ENCODE data around the gene GSTA4. TPM values are rescaled to one million over a fixed set of nuclear protein-coding genes. Genes with fewer than 3 reads are reported as not detected.

GSTA4 gene
- total and polyA plus RNA-seq, 2 experiments from 2014 or later = 19.3 to 29.9 TPM

- H3K9me2 ChIP-seq (ENCODE audit: insufficient read depth) = no peaks in the 10 kb centered on the region
- Mint-ChIP-seq H3K4me3 (peak overlapping the region; percentile 14; the same call in 1 of the 3 replicates), H3K4me1 (peaks cover 21% of the 10 kb centered on the region), H3K9me3 (no peaks in the 10 kb centered on the region), H3K27ac (peak overlapping the region; percentile 33), H3K36me3 (ENCODE audit: low read depth) (peaks cover 23% of the 10 kb centered on the region), H3K27me3 (ENCODE audit: insufficient read depth, low read depth, poor library complexity) (peaks cover 4% of the 10 kb centered on the region)
- H3K4me3 ChIP-seq = no peak overlapping the region
- no peaks in the 10 kb centered on the region; the same call in 1 of the 2 replicates for H4K20me1 ChIP-seq (replicated peaks; ENCODE audit: insufficient read depth)
- ATAC-seq (peak; percentile 56), DNase-seq (ENCODE audit: low spot score) (peak; percentile 26)
- no peaks in the 10 kb centered on the region for H3K36me3 ChIP-seq (ENCODE audit: insufficient read depth)
- no peak for TF ChIP-seq STAT1 (IDR thresholded peaks at IDR 0.05; ENCODE audit: unreplicated experiment)
- TF ChIP-seq ETS1 (IDR thresholded peaks at IDR 0.05) = no peak
- no peak for TF ChIP-seq NANOG (IDR thresholded peaks at IDR 0.05; ENCODE audit: borderline replicate concordance)
- TF ChIP-seq CREB1 (CRISPR knock-in tag; IDR thresholded peaks at IDR 0.05; ENCODE audit: low read depth) = no peak
- no peak for TF ChIP-seq CTCF (conservative IDR thresholded peaks at IDR 0.05; ENCODE audit: low read depth in 2 of 2)
- TF ChIP-seq REST (IDR thresholded peaks at IDR 0.05; ENCODE audit: unreplicated experiment) = no peak
- TF ChIP-seq ZNF331 (CRISPR knock-in tag; IDR thresholded peaks at IDR 0.05; ENCODE audit: low read depth) = no peak
- H3K4me1 ChIP-seq (ENCODE audit: insufficient read depth) = peaks cover 12% of the 10 kb centered on the region
- peak overlapping the region; percentile 7 for H3K4me2 ChIP-seq
- no peaks in the 10 kb centered on the region; the same call in 1 of the 2 replicates for H3K79me2 ChIP-seq (replicated peaks; ENCODE audit: insufficient read depth)
- no peak overlapping the region for H2AFZ ChIP-seq
- H3K27me3 ChIP-seq (ENCODE audit: insufficient read depth) = no peaks in the 10 kb centered on the region
- H3K27ac ChIP-seq (ENCODE audit: low read depth) = peak overlapping the region; percentile 35; the same call in 1 of the 2 replicates
- H3F3A ChIP-seq (replicated peaks; ENCODE audit: low read depth) = no peaks in the 10 kb centered on the region
These were observed 48.5 kb upstream of the GSTA4 start for GRCh38 chr6:53043581-53043980.

GRCh38 chr6:53042112-53042511 is 47.0 kb upstream of the GSTA4 start:
- Histone ChIP-seq H3K4me1 (ENCODE audit: insufficient read depth) (peaks cover 12% of the 10 kb centered on the region), H3K4me3 (no peak overlapping the region), H3K9me2 (ENCODE audit: insufficient read depth) (no peaks in the 10 kb centered on the region), H3K4me2 (no peak overlapping the region), H3K79me2 (replicated peaks; ENCODE audit: insufficient read depth) (no peaks in the 10 kb centered on the region; the same call in 1 of the 2 replicates), H3K27me3 (ENCODE audit: insufficient read depth) (no peaks in the 10 kb centered on the region), H3F3A (replicated peaks; ENCODE audit: low read depth) (no peaks in the 10 kb centered on the region), H3K36me3 (ENCODE audit: insufficient read depth) (no peaks in the 10 kb centered on the region), H3K27ac (ENCODE audit: low read depth) (no peak overlapping the region), H4K20me1 (replicated peaks; ENCODE audit: insufficient read depth) (no peaks in the 10 kb centered on the region; the same call in 1 of the 2 replicates), H2AFZ (no peak overlapping the region)
- H3K4me1 Mint-ChIP-seq = peaks cover 21% of the 10 kb centered on the region
- H3K4me3 Mint-ChIP-seq = no peak overlapping the region
- ATAC-seq (no peak), DNase-seq (ENCODE audit: low spot score) (no peak)
- no peaks in the 10 kb centered on the region for H3K9me3 Mint-ChIP-seq
- H3K36me3 Mint-ChIP-seq (ENCODE audit: low read depth) = peaks cover 23% of the 10 kb centered on the region
- H3K27me3 Mint-ChIP-seq (ENCODE audit: insufficient read depth, low read depth, poor library complexity) = peaks cover 4% of the 10 kb centered on the region
- no peak overlapping the region for H3K27ac Mint-ChIP-seq
- TF ChIP-seq ETS1 (IDR thresholded peaks at IDR 0.05) (no peak), CTCF (conservative IDR thresholded peaks at IDR 0.05; ENCODE audit: low read depth in 2 of 2) (no peak), ZNF114 (CRISPR knock-in tag; IDR thresholded peaks at IDR 0.05) (no peak), POLR2AphosphoS5 (IDR thresholded peaks at IDR 0.05; ENCODE audit: low read depth) (no peak), NANOG (IDR thresholded peaks at IDR 0.05; ENCODE audit: borderline replicate concordance) (no peak), REST (IDR thresholded peaks at IDR 0.05; ENCODE audit: unreplicated experiment) (no peak), EZH2phosphoT487 (IDR thresholded peaks at IDR 0.05; ENCODE audit: unreplicated experiment) (no peak)
